ENCODE results near the gene ZNF778.

ZNF778 gene

DNA sequence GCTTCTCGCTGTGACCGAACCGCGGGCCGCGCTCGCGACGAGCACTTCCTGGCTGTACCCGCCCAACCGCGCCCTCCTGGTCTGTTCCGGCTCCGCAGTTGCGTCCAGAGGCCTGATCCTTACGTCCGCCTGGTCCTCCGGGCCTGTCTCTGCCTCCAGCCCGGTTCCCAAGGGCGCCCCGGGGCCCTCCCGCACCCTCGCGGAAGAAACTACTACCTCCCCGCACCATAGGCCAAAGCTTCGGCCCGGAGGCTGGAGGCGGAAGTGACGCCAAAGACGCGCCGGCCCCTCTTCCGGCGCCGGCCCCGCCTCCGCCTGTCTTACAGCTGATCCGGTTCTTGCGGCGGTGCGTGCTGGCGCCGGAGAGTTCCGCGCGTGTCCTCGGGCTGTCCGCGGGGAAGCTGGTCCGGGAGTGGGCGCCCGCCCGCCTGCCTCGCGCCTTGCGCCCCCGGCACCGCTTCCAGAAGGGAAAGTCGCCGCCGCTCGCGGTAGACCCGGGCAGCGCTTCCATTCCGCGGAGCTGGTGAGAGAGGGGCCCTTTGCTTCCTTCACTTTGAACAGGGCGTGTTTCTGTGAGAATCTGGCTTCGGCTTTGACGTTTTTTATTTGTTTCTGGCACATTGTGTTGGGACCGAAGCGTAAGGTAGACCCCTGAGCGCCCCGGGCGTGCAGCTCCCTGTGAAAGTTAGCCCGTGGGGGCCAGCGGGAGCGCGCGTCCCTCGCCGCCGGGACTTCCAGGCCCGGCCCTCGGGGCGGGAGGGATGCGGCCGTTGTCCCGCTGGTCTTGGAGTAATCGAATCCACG lies at the start of gene ZNF778:
TSS of gene ZNF778 (plus strand) at position 316 of the 804 bp plus-strand sequence. CDS start 3,425 bp downstream, outside the sequence.
- peak; percentile 71 for DNase-seq

DNA sequence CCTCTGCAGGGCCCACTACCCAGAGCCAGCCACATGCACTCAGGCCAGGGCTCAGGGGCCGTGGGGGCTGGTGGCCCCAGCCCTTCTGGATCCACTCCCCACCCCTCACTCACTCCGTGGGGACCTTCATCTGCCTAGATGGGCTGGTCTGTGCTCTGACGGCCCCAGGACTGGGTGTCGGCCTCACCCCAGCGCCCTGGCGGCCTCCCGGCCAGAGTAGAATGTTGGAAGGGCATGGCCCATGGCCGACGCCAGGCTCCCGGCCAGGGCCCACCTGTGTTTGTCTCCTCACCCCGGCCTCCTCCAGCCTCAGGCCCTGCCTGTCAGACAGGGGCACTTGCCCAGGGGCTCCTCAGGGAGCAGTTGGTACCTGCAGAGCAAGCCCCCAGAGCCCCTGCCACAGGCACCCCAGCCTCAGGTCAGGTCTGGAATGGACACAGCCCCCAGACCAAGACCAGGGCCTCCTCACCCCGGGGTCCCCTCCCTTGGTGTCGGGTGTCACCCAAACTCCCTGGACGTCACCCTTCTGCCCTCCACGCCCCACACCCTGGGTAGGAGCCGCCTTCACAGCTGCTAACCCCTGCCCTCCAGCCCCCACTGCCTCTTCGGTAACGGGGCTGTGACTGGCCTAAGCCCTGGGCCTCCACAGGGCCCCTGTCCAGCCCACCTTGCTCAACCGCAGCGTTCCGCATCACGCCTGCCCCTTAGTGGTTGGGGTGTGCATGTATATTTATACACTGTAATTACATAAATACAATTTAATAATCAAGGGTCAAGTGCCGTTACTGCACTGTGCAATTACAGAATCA lies 48.9 kb upstream of the ZNF778 start:
- DNase-seq, result no peak

DNA sequence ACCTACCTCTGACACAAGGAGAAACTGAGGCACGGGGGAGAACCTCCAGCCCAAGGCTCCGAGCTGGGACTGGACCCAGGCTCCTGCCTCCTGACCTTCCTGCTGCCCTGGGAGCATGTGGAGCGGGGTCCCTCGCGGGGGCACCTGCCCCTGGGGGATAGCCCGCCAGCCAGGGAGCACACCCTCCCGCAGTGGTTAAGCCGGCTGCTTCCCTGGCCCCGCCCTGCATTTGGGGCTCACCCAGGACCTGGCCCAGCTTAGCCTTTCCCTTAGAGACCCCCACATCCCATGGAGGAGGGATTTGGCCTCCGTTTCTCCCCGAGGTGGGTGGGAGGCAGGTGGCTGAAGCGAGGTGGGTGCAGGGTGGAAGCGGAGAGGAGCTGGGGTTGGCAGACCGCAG lies 47.7 kb upstream of the ZNF778 start:
- DNase-seq, result no peak

DNA sequence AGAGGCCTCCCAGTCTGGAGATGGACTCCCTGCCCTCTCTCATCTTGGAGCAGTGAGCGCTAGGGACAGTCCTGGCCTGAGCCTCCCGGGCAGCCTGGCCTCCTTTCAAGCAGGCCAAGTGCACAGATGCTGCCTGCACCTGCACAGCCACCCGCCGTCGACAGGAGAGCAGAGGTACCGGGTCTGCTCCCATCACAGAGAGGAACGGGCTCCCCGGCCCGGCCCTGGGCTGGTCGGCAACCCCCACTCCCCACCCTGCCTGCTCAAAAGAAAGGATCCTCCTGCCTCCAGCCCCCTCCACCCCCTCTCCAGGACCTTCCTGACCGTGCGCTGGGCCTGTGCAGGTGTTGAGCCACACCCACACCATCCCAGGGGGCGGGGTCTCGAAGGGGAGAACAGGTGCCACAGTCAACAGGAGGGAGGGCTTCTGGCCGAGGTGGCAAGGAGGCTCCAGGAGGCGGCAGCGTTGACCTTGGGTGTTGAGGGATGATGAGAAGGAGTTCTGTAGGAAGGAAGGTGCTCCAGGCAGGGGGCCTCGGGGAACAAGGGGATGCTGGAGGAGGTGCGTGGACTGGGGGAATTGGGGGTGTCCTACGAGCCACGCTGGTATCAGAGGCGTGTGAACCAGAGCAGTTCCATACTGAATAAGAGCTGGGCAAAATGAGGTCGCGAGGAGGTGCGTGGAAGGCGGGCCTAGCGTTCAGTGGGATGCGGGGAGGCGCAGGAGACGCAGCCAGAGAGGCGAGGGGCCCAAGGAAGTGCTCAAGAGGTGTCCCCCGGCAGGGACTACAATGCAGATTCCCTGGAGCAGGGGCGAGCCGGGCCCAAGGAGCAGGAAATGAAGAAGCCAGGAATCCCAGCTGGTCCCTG lies 46.9 kb upstream of the ZNF778 start:
- DNase-seq, result no peak

DNA sequence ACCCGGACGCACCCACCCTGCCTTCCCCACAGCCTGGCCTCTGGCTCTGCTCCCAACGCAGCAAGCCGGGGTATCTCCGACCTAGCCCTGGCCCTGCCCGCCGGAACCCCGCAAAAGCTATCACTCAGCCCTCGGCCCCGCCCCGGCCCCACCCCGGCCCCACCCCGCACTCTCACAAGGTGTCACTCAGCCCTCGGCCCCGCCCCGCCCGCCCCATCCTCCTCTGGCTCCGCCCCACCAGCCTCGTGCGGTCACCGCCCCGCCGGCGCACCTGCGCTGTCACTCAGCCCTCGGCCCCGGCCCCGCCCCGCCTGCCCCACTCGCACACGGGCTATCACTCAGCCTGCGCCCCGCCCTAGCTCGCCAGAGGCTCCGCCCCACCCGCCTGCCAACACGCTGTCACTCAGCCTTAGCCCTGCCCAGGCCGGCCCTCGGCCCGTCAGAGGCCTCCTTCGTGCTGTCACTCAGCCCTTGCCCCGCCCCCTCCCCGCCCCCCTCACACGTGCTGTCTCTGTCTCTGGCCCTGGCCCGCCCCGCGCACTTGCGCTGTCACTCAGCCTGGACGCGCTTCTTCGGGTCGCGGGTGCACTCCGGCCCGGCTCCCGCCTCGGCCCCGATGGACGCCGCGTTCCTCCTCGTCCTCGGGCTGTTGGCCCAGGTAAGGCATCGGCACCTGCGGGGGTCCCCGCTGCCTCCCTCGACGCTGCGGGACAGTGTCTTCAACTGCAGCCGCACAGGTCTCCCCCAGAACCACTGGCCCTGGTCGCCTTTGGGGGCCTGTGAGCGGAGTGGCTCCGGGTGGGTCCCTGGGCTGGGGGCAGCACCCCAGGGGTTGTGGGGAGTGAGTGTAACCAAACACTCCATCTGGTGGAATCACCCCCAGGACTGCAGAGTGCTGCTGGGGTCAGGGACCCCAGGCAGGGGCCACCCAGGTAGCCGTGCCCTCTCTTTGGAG lies 46.0 kb upstream of the ZNF778 start, which contains the start of gene CDH15:
TSS of gene CDH15 (plus strand) at position 533 of the 955 bp plus-strand sequence. CDS start at position 617, 84 bp downstream.
- peak; percentile 90 to 95 for DNase-seq

DNA sequence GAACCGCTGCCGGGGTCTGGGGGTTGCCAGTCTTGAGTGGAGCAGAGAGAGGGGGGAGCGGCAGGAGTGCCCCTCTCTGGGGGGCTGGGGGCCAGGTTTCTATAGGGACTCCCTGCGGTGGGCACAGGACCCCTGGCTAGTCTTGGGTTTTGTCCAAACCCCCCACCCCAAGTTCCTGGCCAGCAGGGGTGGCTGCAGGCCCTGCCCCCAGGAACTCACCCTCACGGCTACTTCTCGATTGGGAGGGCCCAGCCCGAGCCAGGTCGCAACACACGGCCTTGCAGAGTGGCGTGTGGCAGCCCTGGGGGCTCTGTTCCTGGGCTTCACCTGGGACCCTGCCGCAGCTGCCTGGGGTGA lies 45.4 kb upstream of the ZNF778 start:
- DNase-seq, result no peak

DNA sequence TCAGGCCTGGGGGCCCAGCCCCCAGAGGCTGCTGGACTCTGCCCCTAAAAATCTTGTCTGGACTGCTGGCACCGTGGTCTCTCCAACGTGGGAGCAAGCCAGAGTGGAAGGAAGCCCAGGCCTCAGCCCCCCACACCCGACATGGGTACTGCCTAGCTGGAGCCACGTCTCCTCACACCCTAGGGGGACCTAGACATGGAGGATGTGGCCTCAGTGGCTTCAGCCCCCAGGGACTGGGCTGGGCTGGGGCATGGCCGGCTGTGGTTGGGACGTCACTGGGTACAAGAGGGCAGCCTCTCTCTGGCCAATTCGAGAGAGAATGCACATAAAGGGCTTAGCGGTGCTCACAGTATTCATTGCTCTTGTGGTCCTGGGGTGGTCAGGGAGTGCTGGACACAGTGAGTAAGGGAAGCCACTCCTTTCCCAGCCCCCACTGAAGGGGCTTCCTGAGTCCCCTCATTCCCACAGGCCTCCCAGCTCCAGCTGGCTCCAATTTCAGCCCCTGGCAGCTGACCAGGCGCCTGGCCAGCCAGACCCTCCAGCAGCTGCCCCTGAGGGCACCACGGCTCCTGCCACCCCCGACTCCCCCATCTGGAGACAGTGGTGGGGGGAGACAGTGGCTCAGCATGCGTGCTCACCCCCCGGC lies 44.9 kb upstream of the ZNF778 start:
- no peak for DNase-seq

DNA sequence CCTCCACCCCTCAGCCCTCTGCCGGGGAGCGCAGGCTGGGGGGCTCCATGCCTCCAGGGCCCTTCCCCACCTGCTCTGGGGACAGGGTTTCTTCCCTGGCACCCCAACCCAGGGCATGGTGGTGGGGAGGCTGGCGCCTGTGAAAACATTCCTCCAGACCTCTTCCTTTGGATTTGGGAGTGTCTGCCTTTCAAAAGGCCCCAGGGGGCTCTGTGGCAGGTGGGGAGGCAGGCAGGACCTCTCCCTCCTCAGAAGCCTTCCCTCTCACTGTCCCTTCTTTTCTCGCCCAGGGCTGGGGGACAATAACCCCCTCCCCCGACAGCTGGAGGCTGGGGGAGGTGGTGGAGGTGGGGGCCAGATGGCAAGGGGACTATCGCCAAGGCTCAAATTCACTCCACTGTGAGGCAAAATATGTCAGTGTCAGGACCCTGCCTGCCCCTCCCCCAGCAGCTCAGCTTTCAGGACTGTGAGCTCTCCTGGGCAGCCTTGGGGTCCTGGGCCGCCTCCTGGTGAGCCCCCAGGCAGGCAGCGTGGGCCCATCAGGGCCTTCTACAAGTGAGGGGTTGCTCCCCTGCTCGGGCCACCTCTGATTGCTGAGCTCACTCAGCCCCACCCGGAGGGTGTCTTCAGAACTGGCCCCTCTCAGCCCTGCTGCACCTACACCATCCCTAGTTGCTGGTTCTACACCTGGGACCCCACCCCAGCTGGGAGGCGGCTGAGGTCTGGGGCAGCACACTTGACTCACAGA lies 44.2 kb upstream of the ZNF778 start:
- no peak for DNase-seq

DNA sequence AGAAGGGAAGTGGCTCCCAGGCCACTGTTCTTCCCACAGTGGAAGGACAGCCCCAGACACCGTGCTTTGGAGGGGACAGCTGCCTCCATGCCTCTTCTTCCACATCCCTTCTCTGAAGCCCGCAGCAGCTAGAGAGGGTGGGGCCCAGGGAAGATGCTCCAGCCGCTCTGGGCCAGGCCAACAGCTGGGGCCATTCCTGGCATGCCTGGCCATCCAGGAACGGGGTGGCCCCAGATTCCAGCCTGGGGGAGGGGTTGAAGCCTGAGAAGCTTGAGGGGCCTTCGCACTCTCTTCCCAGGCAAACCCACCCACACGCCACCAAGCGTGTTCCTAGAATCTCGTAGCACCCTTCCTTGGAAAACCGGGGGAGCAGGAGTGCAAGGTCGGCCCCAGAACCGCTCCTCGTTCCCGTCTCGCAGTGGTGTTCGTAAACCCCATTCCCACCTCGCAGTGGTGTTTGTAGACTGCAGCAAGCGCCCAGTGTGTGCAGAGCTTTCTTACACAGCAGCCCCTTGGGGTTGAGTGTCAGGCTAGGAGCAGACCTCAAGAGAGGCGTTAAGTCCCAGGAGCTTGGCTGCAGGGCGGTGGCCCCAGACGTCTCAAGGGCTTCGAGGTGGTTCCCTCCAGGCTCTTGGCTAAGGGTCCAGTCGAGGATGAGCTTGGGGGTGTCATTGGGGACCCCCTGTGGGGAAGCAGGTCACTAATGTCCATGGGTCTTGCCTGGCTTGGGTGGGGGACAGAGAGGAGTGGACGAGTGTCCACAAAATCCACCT lies 43.3 kb upstream of the ZNF778 start:
- no peak for DNase-seq

DNA sequence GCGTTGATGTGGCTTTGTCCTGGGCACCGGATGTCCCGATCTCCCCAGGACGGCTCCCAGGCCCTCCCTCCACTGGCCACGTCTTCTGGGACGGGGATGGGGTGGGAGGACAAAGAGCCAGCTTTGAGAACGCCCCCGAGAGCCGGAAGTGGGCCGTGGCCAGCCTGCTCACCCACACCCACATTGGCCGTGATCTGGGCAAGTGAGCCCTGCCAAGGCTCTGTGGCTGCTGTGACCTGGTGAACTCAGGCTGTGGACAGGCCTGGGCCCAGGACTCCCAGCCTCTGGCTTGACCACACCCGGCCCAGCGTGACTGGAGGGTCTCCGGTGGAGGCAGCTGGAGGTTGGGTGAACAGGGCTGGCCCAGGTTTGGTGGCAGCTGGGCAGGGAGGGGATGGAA lies 42.6 kb upstream of the ZNF778 start:
- no peak for DNase-seq

DNA sequence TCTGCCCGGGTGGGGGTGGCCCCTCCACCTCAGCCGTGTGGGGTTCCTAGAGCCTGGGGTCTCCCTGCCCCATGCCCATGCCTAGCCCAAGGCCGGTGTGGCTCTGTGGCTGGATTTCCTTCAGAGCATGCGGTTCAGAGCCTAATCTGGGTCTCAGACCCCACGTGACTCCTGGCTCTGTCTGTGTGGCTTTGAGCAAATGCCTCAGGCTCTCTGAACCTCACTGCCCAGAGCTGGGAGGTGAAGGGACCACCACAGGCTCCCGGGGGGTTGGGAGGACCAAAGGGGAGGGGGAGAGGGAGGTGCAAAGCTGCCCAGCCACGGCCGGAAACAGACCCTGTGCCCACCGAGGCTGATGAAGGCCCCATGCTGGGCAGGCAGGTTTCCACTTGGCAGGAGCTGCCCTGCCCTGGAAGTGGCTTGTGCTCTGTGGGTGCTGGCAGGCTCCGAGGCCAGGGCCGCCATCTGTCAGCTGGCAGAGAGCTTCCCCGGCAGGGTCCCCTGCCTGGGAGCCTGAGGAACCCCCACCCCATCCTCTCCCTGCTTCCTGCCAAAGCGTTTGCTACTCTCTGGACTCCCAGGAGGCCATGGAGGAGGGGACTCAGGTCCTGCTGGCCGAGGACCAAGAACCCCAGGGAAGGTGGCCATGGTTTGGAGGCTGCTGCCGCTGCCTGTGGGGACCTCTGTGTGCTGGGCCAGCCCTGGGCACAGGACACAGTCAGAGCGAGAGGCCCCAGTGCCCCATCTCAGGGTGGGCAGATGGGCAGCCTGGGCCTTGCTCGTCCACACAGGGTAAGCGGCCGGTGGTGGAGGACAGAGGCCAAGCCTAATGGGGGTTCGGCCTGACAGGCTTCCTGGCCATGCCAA lies 42.0 kb upstream of the ZNF778 start:
- DNase-seq, result no peak

DNA sequence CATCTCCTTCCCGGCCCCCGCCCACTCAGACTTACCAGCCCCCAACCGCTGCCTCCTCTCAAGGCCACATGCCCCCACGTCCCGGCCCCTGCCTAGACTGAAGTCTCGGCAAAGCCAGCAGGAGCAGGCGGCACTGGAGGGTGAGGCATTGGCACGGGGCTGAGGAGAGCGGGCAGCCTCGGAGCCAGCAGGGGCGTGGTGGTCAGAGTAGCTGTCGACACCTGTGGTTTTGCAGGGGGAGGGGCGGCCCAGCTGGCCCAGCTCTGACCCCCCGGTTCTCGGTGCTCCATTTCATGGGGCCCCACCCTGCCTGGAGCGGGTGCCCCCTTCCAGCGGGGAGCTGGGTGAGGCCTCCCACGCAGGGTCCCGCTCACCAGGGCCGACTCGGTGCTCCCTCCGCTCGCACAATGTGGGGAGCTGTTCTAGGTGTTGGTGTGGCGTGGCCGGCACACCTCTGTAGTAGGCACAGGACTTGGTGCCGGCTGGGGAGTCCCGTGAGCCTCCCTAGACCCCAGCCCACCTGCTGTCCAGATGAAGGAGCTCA lies 41.3 kb upstream of the ZNF778 start:
- DNase-seq, result no peak

DNA sequence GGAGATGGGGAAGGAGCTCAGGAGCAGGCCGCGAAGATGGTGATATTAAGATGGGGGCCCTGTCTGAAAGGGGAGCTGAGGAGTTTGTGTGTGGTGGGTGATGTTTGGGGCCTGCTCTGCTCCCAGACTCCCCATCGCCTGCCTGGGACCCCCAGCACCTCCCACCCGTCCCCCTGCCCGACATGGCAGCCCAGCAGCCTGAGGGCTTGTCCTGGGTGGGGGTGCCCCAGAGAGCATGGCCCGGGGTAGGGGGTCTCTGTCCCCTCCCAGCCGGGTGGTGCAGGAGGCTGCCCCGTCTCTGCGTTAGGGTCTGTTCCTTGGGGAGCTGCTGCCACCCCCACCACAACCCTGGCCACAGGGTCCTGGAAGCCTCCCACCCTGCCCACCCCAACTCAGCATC lies 40.8 kb upstream of the ZNF778 start:
- no peak for DNase-seq

DNA sequence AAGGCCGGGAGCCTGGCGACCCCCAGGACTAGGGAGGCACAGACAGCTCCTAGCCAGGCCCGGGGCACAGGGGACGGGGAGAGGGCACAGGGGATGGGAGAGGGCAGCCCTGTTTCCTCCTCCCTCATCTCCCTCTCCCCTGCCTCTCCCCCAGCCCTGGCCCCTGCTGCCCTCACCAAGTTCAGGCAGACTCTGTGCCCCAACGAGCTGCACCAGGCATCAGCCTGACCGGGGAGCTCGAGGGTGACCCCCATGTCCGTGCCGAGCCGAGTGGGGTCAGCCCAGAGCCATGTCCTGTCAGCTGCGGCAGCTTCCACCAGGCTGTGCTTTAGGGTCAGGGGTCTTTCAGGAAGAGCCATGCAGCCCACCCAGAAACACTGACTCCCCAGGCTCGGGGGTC lies 40.0 kb upstream of the ZNF778 start:
- DNase-seq, result no peak

DNA sequence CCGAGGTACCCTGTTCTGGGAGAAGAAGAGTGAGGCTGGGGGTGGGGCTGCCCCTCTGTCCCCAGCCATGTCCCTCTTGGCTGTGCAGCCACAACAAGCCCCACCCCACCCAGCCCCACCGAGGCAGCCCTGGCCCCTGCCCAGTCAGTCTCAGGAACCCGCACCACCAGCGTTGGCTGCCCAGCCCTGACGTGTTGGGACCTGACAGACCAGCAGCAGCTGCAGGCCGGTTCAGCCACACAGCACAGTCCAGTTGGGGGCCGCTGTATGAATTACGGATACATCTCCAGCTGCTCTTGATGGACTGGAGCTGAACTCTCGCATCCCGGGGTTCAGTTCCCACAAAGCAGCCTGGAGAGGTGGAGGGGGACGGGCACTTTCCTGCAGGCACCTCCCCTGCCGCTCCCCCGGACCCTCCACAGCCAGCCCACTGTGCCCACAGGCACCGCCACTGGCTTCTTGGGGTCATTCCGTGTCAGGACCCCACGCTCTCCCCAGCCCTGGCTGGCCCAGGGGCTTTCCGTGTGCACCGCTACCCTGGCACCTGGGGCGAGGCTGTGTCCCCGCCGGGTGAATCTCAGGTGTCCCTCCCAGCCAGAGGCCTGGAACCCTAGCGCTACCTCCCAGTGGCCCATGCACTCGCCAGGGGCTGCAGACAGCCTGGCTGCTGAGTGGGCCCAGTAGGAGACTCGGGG lies 38.9 kb upstream of the ZNF778 start:
- DNase-seq, result no peak

DNA sequence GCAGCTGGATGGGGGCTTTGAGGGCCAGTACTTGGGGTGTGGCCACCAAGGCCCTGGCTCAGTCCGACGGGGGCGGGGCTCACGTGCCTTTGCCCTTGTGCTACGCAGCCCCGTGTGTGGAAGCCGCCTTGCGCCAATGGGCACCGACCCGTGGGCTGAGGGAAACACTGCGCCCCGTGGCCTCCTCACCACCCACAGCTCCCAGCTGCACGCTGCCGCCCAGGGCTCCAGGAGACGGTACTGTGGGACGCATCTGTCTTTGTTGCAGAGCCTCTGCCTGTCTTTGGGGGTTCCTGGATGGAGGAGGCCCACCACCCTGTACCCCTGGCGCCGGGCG lies 38.4 kb upstream of the ZNF778 start:
- DNase-seq, result no peak

DNA sequence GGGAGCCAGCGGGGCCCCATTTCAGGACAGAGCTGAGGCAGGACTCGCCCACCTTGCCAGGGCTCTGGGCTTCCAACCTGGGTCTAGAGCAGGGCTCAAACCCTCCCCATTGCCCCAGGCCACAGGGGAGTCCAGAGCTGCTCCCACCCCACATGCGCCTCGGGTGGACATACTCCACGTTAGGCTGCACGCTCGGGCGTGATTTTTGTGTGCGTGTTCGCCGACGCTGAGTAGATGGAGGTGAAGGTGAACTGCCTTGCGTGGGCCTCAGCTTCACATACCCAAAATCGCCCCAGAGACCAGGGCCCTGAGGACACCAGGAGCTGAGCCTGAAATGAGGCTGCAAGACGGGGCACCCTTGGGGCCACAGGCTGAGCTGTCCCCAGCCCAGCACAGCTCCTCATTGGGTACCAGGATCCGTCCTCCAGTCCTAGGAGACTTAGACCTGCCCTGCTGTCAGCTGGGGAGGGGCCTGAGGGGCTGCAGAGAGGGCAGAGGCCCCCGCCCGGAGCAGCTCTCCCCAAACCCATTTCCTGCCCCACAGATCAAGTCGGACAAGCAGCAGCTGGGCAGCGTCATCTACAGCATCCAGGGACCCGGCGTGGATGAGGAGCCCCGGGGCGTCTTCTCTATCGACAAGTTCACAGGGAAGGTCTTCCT lies 37.7 kb upstream of the ZNF778 start:
- no peak for DNase-seq

Measured in stimulated activated CD4-positive, alpha-beta T cell treated with anti-CD3 and anti-CD28 coated beads, Interleukin-2, amount 100 ng/mL, for 48 hours (primary cell).